SHP77 (cell line): ENCODE measurements around the gene ZBTB8OS.
"Not testable (repeated sequence)": the region's sequence is repeated elsewhere in the genome, so short reads cannot be mapped to it uniquely, and the experiment has no call there.

Experiments used
- DNase-seq, 2 experiments: peaks; one replicate each; lab custom pipeline; 2025; lab: John Stamatoyannopoulos, UW

Gene ZBTB8OS

GRCh38 chr1:32650248-32650751, at the start of gene ZBTB8OS:
Gene ZBTB8OS (minus strand): TSS chr1:32650550. CDS start chr1:32650529, 21 bp downstream.
- DNase-seq = peak; percentile 86 to 90

- not testable (repeated sequence) for DNase-seq
These were observed 46.6 kb upstream of the ZBTB8OS start for GRCh38 chr1:32696996-32697395.

DNA sequence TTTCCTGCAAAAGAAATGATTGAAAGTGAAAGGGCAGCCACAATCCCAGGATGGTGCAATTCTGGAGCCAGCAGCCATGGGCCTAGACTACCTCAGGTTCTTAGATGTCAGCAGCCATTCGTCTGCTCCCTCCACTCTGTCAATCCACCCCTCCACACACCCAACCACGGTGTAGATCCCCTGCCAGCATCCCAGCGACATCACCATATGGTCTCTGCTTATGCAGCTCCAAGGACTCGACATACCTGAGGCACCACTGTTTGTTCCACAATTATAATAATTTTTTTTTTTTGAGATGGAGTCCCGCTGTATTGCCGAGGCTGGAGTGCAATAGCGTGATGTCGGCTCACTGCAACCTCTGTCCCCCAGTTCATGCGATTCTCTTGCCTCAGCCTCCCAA, 45.7 kb upstream of the ZBTB8OS start:
- no peak for DNase-seq

DNA sequence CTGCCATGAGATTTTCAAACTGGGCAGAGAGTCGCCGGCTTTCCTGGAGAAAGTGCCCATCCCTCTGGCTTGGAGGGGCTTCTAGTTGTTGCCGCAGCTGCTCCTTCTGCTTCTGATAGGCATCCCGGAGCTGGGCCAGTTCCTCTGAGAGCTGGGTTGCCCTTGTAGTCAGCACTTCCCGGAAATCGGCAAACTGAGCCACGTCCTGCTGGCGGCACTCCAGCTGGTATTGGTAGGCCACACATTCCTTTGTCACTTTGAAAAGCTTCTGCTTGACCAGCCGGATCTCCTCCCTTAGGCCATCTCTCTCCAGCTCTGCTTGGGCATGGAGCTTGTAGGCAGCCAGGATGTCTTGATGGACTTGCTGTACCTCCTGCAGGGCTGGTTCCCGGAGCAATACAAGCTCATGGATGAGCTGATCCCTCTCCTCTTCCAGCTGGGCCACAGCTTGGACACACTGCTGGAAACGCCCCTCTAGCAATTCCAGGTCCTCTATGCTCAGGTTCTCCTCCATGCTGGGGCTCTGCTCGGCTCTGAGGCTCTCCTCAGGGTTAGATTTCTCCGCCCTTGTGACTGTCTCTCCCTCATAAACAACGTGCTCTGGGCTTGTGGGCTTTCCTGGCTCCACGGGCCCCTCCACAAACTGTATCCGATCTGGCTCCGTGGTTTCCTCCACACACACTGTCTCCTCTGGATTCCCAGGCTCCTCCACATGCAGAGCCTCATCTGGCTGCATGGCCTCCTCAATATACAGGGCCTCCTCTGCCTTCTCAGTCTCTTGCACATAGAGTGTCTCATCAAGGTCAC, 45.0 kb upstream of the ZBTB8OS start:
- peak in 1 of 2 experiments; percentile 20 for DNase-seq

GRCh38 chr1:32693455-32694174, 43.3 kb upstream of the ZBTB8OS start:
- no peak for DNase-seq

DNA sequence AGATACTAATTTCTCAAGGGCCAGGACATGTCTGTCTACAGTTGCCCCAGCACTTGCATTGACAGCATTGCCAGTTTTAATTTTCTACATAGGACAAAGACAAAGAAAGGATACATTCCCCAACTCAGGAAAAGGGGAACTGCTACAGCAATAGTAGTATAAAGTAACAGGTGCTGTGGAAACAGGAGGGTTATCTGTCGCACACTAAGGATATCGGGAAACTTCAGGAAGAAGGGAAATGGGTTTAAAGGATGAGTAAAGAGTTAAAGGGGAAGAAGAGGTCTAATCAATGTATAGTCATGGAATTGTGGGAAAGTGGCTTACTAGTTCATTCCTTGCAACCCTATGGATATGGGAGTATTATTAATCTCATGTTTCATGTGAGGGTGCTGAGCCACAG, 36.0 kb upstream of the ZBTB8OS start:
- DNase-seq = no peak

DNA sequence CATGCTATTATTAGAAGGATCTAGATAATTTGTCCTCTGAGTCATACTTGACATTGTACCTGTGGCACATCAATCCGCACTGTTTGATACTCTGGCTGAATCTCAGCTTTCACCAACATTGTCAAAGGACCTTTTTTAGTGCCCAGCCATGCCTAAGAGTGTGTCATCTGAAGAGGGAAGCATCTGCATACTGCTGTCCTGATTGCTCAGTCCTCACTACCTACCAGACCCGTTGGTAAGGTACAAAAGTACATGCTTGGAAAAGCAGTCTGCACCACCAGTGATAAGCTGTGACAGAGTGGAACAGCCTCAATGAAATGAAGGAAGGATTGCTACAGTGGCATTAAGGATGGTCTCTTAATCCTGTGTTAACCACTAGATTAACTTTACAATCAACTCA, 35.1 kb upstream of the ZBTB8OS start:
- DNase-seq = no peak

DNA sequence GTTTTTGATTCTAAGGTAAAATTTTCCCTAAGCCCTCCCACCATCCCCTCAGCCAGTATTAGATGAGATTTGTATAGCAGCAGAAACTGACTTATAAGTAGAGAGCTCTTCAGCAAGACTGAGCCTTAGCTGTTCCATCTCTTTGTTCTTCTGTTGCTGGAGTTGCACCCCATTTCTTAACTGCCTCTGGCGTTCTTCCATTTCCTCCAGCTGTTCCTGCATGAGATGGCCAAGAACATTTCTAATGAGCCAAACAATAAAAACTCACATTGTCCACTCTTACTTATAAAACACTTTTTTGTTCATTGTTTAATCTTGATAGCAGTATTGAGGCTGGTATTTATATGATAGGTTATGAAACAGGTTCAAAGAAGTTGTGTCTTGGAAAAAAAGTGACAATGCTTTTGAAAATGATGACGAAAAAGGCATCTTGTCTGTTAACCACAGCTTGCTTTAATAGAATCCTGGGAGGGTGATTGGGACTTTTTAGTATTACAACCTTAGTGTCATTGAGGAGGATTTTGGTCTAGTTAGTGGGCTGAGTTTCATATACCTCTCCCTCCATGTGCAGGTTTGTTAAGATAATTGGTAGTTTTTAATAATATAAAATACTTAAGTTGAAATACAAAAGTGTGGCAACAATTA, 33.9 kb upstream of the ZBTB8OS start:
- DNase-seq = no peak

DNA sequence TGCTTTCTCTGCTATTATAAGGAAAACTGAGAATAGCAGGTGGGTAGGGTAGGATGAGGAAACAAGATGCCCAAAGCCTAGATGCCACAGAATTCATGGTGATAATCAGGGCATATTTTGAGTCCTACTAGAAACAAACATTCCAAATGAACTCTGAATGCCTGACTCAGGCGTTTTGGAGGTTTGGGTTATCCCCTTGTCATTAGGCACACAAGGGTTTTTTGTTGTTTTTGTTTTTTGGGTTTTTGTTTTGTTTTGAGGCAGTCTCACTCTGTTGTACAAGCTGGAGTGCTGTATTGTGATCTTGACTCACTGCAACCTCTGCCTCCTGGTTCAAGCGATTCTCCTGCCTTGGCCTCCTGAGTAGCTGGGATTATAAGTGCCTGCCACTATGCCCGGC, 33.0 kb upstream of the ZBTB8OS start:
- no peak for DNase-seq

DNA sequence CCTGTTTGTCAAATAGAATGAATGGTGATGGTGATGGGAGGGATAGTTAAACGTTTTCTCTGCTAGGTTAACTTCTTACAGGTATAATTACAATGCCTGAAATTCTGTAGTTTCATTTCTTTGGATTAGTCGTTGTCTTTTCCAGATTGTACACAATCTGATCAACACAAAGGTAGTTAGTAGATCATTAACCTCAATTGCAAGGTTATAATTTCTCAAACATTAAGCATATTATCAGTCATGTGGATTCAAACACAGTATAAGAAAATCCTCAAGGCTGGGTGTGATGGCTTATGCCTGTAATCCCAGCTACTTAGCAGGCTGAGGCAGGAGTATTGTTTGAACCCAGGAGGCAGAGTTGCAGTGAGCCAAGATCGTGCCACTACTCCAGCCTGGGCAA, 31.6 kb upstream of the ZBTB8OS start:
- no peak for DNase-seq

DNA sequence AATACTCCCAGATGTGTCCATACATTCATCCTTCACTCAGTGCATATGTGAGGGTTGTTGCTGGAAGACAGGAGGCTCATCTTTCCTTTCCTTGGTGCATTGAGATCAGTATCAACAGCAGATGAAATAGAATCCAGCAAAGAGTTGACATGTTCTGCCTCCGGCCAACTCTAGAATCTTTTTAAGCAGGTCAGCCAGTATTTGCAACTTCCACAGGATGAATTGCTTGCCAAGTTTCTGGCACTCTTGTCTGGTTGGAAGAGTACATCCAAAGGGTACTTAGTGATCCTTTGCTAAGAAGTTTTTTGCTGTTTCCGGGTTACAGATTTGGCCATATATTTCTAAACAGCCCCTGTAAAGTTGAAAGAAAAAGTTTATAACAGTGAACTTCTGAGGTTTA, 31.2 kb upstream of the ZBTB8OS start:
- no peak for DNase-seq

DNA sequence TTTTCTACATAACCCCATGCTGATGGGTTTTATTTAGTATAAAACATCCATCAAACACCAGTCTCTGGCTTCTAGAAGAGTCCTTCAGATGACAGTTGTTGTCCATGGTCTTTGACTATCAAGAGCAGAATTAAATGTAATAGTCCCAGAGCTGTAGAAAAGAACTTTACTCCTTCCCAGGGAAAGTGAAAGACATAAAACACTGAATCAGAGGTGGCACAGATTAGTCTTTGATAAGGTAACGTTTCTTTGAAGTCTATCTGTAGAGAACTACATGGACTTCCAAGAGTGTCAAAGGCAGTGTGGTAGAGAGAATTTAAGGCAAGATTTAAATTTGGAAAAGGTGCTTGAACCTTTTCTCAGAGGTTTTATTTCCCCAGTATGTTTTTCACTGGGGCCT, 30.3 kb upstream of the ZBTB8OS start:
- DNase-seq = no peak

- DNase-seq = not testable (repeated sequence)
These were observed 29.6 kb upstream of the ZBTB8OS start for GRCh38 chr1:32679993-32680392.

DNA sequence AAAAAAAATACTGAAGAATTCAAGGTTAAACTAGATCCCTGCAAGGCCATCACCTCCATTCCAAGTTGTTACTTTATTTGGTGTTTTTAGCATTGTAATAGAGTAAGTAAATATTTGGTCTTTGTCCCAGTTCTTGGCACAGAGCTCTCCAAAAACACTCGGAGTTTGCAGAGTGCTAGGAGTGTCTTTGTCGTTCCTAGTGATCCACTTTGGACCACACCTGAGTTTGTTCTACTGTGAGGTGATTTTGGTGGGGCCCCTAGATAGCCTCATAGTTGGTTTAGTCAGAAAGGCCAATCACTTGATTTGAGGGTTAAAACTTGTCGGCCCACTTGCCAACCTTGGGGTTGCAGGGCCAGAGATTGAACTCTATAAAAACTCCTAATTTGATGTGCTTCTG, 26.6 kb upstream of the ZBTB8OS start:
- no peak for DNase-seq

DNA sequence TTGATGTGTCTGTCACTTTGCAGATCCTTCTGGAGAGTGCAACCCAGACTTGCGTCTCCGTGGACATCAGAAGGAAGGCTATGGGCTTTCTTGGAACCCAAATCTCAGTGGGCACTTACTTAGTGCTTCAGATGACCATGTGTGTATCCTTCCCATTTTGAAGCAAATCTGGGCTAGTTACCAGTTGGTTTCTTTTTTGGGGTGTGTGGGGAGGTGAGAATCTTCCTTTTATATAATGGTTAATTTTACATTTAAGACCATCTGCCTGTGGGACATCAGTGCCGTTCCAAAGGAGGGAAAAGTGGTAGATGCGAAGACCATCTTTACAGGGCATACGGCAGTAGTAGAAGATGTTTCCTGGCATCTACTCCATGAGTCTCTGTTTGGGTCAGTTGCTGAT, 18.4 kb upstream of the ZBTB8OS start:
- DNase-seq = not testable (repeated sequence)

DNA sequence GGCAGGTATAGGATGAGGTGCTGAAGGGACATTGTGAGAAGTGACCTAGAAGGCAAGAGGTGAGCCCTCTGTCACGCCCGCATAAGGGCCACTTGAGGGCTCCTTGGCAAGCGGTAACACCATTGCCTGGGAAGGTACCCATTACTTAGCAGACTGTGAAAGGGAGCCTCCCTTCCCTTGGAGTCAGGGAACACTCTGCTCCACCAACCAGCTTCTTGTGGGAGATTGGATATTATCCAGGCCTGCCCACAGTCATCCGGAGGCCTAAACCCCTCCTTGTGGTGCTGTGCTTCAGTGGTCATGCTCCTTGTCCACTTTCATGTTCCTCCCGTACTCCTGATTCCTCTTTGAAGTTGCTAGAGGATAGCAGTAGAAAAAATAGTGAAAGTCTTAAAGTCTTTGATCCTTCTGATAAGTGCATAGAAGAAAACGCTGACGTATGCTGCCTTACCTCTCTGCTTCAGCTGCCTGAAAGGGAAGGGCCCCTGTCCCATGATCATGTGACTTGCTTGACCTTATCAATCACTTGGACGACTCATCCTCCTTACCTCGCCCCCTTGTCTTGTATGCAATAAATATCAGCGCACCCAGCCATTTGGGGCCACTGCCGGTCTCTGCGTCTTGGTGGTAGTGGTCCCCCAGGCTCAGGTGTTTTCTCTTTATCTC, 16.7 kb upstream of the ZBTB8OS start:
- DNase-seq = no peak

DNA sequence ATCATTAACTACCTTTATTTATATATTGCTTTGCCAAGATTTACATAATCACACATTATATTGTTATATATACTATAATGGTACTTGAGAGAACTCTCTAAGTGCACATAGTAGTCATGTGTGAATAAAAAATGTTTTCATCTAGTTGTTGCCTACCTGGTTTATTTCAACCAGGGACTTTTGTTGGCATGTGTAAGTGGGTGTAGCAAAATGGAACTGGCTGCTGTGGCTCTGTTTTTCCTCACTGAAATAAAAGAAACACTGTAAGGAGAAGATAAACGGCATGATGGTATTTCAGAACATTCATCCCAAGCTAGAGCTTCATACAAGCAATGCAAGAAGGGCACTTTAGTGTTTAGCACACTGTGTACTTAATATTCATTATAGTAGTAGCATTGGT, 15.6 kb upstream of the ZBTB8OS start:
- no peak for DNase-seq

- DNase-seq = no peak
These were observed 9.2 kb upstream of the ZBTB8OS start for GRCh38 chr1:32659581-32659980.

DNA sequence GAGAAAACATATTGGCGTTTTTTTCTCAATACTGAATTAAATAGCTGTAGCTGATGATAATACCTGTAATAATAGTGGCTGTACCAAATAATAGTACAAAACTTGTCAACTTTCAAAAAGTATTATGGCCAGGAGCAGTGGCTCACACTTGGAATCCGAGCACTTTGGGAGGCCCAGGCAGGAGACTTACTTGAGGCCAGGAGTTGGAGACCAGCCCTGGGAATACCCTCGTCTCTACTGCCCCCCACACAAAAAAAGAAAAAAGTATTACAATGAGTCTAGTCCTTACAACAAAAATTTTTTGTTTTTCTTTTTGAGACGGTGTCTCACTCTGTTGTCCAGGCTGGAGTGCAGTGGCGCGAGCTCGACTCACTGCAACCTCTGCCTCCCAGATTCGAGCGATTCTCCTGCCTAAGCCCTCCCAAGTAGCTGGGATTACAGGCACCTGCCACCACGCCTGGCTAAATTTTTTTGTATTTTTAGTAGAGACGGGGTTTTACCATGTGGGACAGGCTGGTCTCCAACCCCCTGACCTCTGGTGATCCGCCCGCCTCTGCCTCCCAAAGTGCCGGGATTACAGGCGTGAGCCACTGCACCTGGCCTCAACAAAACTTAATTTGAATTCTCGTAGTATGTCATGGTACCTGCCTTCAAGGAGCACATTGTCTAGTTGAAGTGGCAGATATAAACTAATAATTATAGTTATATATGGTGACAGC, 2.1 kb upstream of the ZBTB8OS start:
- DNase-seq = no peak

GRCh38 chr1:32651461-32652073, 1.2 kb upstream of the ZBTB8OS start:
- peak in 1 of 2 experiments; percentile 27 for DNase-seq
